ENCODE data around the gene CCDC190. TPM values are rescaled to one million over a fixed set of nuclear protein-coding genes. Genes with fewer than 3 reads are reported as not detected.

The CCDC190 gene
- total RNA-seq, 4 donors from 2014 or later = 0.07 to 0.76 TPM; not detected in 2

GRCh38 chr1:162835157-162835899, 25.6 kb downstream of the CCDC190 start:
- H3K9me3 ChIP-seq = no peaks in the 10 kb centered on the region
- no peaks in the 10 kb centered on the region for H3K27me3 ChIP-seq
- H3K27ac ChIP-seq = no peak overlapping the region
- TF ChIP-seq CTCF (IDR thresholded peaks at IDR 0.05) = no peak
- DNase-seq = no peak
- H3K36me3 ChIP-seq = no peaks in the 10 kb centered on the region
- intact Hi-C loops (cut with DNase I; ENCODE audit: low total_unique reads) = no loop called here
- no peak overlapping the region for H3K4me3 ChIP-seq
- no peaks in the 10 kb centered on the region for H3K4me1 ChIP-seq

GRCh38 chr1:162832470-162832869, 28.5 kb downstream of the CCDC190 start:
- H3K4me1 ChIP-seq = no peaks in the 10 kb centered on the region
- no peaks in the 10 kb centered on the region for H3K36me3 ChIP-seq
- H3K27ac ChIP-seq = no peak overlapping the region
- intact Hi-C loops (cut with DNase I; ENCODE audit: low total_unique reads) = no loop called here
- H3K27me3 ChIP-seq = no peaks in the 10 kb centered on the region
- TF ChIP-seq POLR2A (IDR thresholded peaks at IDR 0.05) = no peak
- no peak for TF ChIP-seq CTCF (IDR thresholded peaks at IDR 0.05)
- H3K9me3 ChIP-seq = no peaks in the 10 kb centered on the region
- no peak overlapping the region for H3K4me3 ChIP-seq
- no peak for DNase-seq

- no peak for TF ChIP-seq CTCF (IDR thresholded peaks at IDR 0.05)
- TF ChIP-seq POLR2A (IDR thresholded peaks at IDR 0.05) = no peak
- H3K36me3 ChIP-seq = no peaks in the 10 kb centered on the region
- H3K4me3 ChIP-seq = no peak overlapping the region
- no peaks in the 10 kb centered on the region for H3K4me1 ChIP-seq
- no peaks in the 10 kb centered on the region for H3K9me3 ChIP-seq
- H3K27me3 ChIP-seq = no peaks in the 10 kb centered on the region
- H3K27ac ChIP-seq = no peak overlapping the region
- DNase-seq = no peak
- intact Hi-C loops (cut with DNase I; ENCODE audit: low total_unique reads) = no loop called here
Measured at GRCh38 chr1:162829268-162829667, 31.7 kb downstream of the CCDC190 start.

GRCh38 chr1:162823771-162824525, 37.0 kb downstream of the CCDC190 start:
- H3K27me3 ChIP-seq = no peaks in the 10 kb centered on the region
- H3K4me3 ChIP-seq = no peak overlapping the region
- H3K4me1 ChIP-seq = no peaks in the 10 kb centered on the region
- DNase-seq = no peak
- no peaks in the 10 kb centered on the region for H3K9me3 ChIP-seq
- intact Hi-C loops (cut with DNase I; ENCODE audit: low total_unique reads) = no loop called here
- H3K27ac ChIP-seq = no peak overlapping the region
- TF ChIP-seq CTCF (IDR thresholded peaks at IDR 0.05) = no peak
- H3K36me3 ChIP-seq = no peaks in the 10 kb centered on the region

GRCh38 chr1:162823231-162823630, 37.7 kb downstream of the CCDC190 start:
- Histone ChIP-seq H3K27me3 (no peaks in the 10 kb centered on the region), H3K27ac (no peak overlapping the region), H3K4me3 (no peak overlapping the region), H3K4me1 (no peaks in the 10 kb centered on the region), H3K9me3 (no peaks in the 10 kb centered on the region), H3K36me3 (no peaks in the 10 kb centered on the region)
- intact Hi-C loops (cut with DNase I; ENCODE audit: low total_unique reads) = no loop called here
- TF ChIP-seq POLR2A (IDR thresholded peaks at IDR 0.05) (no peak), CTCF (IDR thresholded peaks at IDR 0.05) (no peak)
- no peak for DNase-seq
